Measurements from ENCODE around the gene CD1B. TPM values are rescaled to one million over a fixed set of nuclear protein-coding genes. Genes with fewer than 3 reads are reported as not detected.

CD1B gene
- total and polyA plus RNA-seq, 2 donors (not counting 3 experiments of a cell fraction or from before 2014, with no cell fraction given), result not detected

- Histone ChIP-seq H3K36me3 (ENCODE audit: control insufficient read depth in 2 of 2, extremely low read depth in 1 of 2, insufficient read depth in 2 of 2, low read length in 2 of 2) (no peaks in the 10 kb centered on the region), H4K20me1 (replicated peaks; ENCODE audit: control insufficient read depth, extremely low read depth, insufficient read depth, low read length) (no peaks in the 10 kb centered on the region), H3K79me2 (ENCODE audit: control insufficient read depth, insufficient read depth, low read length) (no peaks in the 10 kb centered on the region), H3K27me3 (ENCODE audit: control insufficient read depth in 2 of 2, insufficient read depth in 2 of 2, low read length in 2 of 2) (no peaks in the 10 kb centered on the region), H3K9me1 (replicated peaks; ENCODE audit: control insufficient read depth, extremely low read depth, insufficient read depth, low read length) (no peaks in the 10 kb centered on the region), H3K9me3 (replicated peaks; ENCODE audit: control insufficient read depth, insufficient read depth, low read length) (no peaks in the 10 kb centered on the region), H2AFZ (ENCODE audit: low read depth, low read length) (no peak overlapping the region), H3K9ac (replicated peaks; ENCODE audit: extremely low read depth, insufficient read depth, low read length) (no peak overlapping the region), H3K4me1 (ENCODE audit: control insufficient read depth, extremely low read depth, insufficient read depth, low read length) (no peaks in the 10 kb centered on the region), H3K4me2 (ENCODE audit: insufficient read depth, low read length) (no peak overlapping the region), H3K27ac (ENCODE audit: insufficient read depth, low read depth, low read length) (no peak overlapping the region), H3K4me3 (replicated peaks in 1 of 3; ENCODE audit: insufficient read depth in 1 of 3, low read depth in 1 of 3, low read length in 3 of 3) (no peak overlapping the region)
- no TSS peak for BruUV-seq (replicated peaks)
- dilution Hi-C loops (cut with MboI; ENCODE audit: extremely low pct_ligation_motif_present, low sequenced_read_pairs), result no loop called here
- intact Hi-C loops (cut with micrococcal nuclease), result no loop called here
- ChIA-PET CTCF (no interaction called here), POLR2A (no interaction called here)
- TF ChIP-seq MYC (IDR thresholded peaks at IDR 0.05; ENCODE audit: low read depth, low read length), result no peak
- TF ChIP-seq POLR2AphosphoS5 (IDR thresholded peaks at IDR 0.05; ENCODE audit: insufficient read depth, low read depth, low read length), result no peak
- no peak for TF ChIP-seq GATA2 (IDR thresholded peaks at IDR 0.05; ENCODE audit: insufficient read depth, insufficient read length, low read depth, low read length)
- TF ChIP-seq FOS (IDR thresholded peaks at IDR 0.05; ENCODE audit: borderline replicate concordance, insufficient read depth, low read length), result no peak
- TF ChIP-seq JUN (IDR thresholded peaks at IDR 0.05; ENCODE audit: borderline replicate concordance, insufficient read depth, insufficient read length, low read depth), result no peak
- TF ChIP-seq CTCF (IDR thresholded peaks at IDR 0.05; ENCODE audit: extremely low read depth in 1 of 2, insufficient read depth in 1 of 2, low read depth in 1 of 2, low read length in 2 of 2), result no peak
- no peak for TF ChIP-seq POLR2A (IDR thresholded peaks at IDR 0.05; ENCODE audit: low read depth, low read length)
- TF ChIP-seq MAX (IDR thresholded peaks at IDR 0.05; ENCODE audit: insufficient read depth, insufficient read length), result no peak
- no peak for TF ChIP-seq EZH2 (IDR thresholded peaks at IDR 0.05; ENCODE audit: borderline replicate concordance, low read depth, low read length, severe bottlenecking)
- FAIRE-seq (no peak), DNase-seq (ENCODE audit: low read depth, low spot score) (no peak)
These were observed 24.5 kb upstream of the CD1B start for GRCh38 chr1:158355773-158356285.

Measured in endothelial cell of umbilical vein (primary cell).